K562 (cell line): ENCODE results near the gene PNPLA8. TPM values are rescaled to one million over a fixed set of nuclear protein-coding genes. Genes with fewer than 3 reads are reported as not detected.

ENCODE experiments used
- BCOR ChIP-seq: fragments of 450-650 bp; IDR thresholded peaks from 2 replicates; pipeline ENCODE4 v1.6.1; 2016
- DMBX1 ChIP-seq: fragments of 250-450 bp; sonication (Bioruptor Pico); IDR thresholded peaks from 2 replicates; pipeline ENCODE4 v1.8.0; 2022; ENCODE audit warnings: inconsistent platforms, mild to moderate bottlenecking, moderate library complexity, borderline replicate concordance
- ELF1 ChIP-seq: fragments of 200-800 bp; sonication (Bioruptor generic); IDR thresholded peaks from 2 replicates; pipeline ENCODE4 v1.6.1; 2016; ENCODE audit warnings: missing genetic modification characterization, missing compliant biosample characterization
- GATAD2B ChIP-seq: fragments of 450-650 bp; IDR thresholded peaks from 2 replicates; pipeline ENCODE4 v1.6.1; 2017; ENCODE audit warnings: mild to moderate bottlenecking, borderline replicate concordance
- KLF1 ChIP-seq: fragments of 450-650 bp; IDR thresholded peaks from 2 replicates; pipeline ENCODE4 v1.6.1; 2016; ENCODE audit warnings: missing genetic modification characterization, missing compliant biosample characterization
- KLF13 ChIP-seq: fragments of 450-650 bp; IDR thresholded peaks from 2 replicates; pipeline ENCODE4 v1.6.1; 2016; ENCODE audit warnings: missing genetic modification characterization, low read depth, mild to moderate bottlenecking, missing compliant biosample characterization, moderate library complexity, borderline replicate concordance
- MAFF ChIP-seq: IDR thresholded peaks from 2 replicates; pipeline ENCODE4 v1.6.1; 2012; ENCODE audit warnings: low read length, improper control_type of control experiment
- MECOM ChIP-seq: fragments of 250-450 bp; sonication (Bioruptor Pico); IDR thresholded peaks from 2 replicates; pipeline ENCODE4 v1.8.0; 2022; ENCODE audit warnings: inconsistent platforms
- NEUROD1 ChIP-seq: fragments of 150-350 bp; IDR thresholded peaks from 2 replicates; pipeline ENCODE4 v1.6.1; 2014; ENCODE audit warnings: borderline replicate concordance, low read length, low read depth; ENCODE audit not compliant: partially characterized antibody
- SOX6 ChIP-seq: fragments of 450-650 bp; IDR thresholded peaks from 2 replicates; pipeline ENCODE4 v1.6.1; 2014; ENCODE audit warnings: mild to moderate bottlenecking
- ZKSCAN1 ChIP-seq: fragments of 150-350 bp; IDR thresholded peaks from 2 replicates; pipeline ENCODE4 v1.6.1; 2016; ENCODE audit warnings: low read depth, low read length
- ZNF165 ChIP-seq: fragments of 250-450 bp; sonication (Bioruptor Pico); IDR thresholded peaks from 2 replicates; pipeline ENCODE4 v1.4.0; 2020; ENCODE audit warnings: borderline replicate concordance
- ZNF217 ChIP-seq: sonication (generic); formaldehyde crosslinking; IDR thresholded peaks from 2 replicates; pipeline ENCODE4 v1.8.0; 2022; ENCODE audit warnings: mild to moderate bottlenecking, missing genetic modification reagents
- polyA plus RNA-seq, 8 experiments: library from polyadenylated mRNA; depleted of rRNA in 4 of 8; stranded (reverse) in 5 of 8; unstranded in 3 of 8; fragments of >200 nt; fragmentation: Nextera tagmentation in 2 of 8; fragmentation: Illumina TruSeq in 1 of 8; extraction: Ambion mirVana in 2 of 8; extraction: Trizol in 1 of 8; gene quantifications; 2 replicates each; pipeline versions ENCODE4 v1.2.1 to v1.2.3, GENCODE V29; 2011 to 2014; ENCODE audit warnings: inconsistent platforms in 1 of 8, missing spikeins in 1 of 8
- total RNA-seq, 7 experiments: library from RNA; depleted of rRNA in 6 of 7; stranded (reverse); fragments of >200 nt in 6 of 7; fragmentation: Illumina TruSeq in 2 of 7; extraction: Trizol in 2 of 7; gene quantifications; 2 replicates each; pipeline versions ENCODE4 v1.2.1 to v1.2.3, GENCODE V29; 2011 to 2021; ENCODE audit warnings: low replicate concordance in 1 of 7
- TF ChIP-seq, protein P1 (sequence below), 2 experiments: fragments of 450-650 bp; formaldehyde crosslinking in 1 of 2; IDR thresholded peaks; 2 replicates each; pipeline versions ENCODE4 v1.4.0 to v1.6.1; 2014 to 2020; ENCODE audit warnings: mild to moderate bottlenecking in 2 of 2, borderline replicate concordance in 1 of 2, low read depth in 1 of 2
- TF ChIP-seq, protein P2 (sequence below): sonication (generic); formaldehyde crosslinking; IDR thresholded peaks from 2 replicates; pipeline ENCODE4 v1.9.0; 2022; ENCODE audit warnings: mild to moderate bottlenecking, missing genetic modification reagents
- TF ChIP-seq, protein P3 (sequence below): fragments of 250-450 bp; sonication (Bioruptor Pico); IDR thresholded peaks from 2 replicates; pipeline ENCODE4 v1.8.0; 2021; ENCODE audit warnings: borderline replicate concordance, mild to moderate bottlenecking, moderate library complexity; ENCODE audit not compliant: poor library complexity, severe bottlenecking
- TF ChIP-seq, protein P4 (sequence below): fragments of 250-450 bp; sonication (Bioruptor Pico); IDR thresholded peaks from 2 replicates; pipeline ENCODE4 v1.4.0; 2020

PNPLA8 gene
- total and polyA plus RNA-seq, 9 of the 15 experiments (the other 6 are each of a cell fraction or from before 2014, with no cell fraction given) = 12.8 to 27.6 (median 16.3) TPM

DNA sequence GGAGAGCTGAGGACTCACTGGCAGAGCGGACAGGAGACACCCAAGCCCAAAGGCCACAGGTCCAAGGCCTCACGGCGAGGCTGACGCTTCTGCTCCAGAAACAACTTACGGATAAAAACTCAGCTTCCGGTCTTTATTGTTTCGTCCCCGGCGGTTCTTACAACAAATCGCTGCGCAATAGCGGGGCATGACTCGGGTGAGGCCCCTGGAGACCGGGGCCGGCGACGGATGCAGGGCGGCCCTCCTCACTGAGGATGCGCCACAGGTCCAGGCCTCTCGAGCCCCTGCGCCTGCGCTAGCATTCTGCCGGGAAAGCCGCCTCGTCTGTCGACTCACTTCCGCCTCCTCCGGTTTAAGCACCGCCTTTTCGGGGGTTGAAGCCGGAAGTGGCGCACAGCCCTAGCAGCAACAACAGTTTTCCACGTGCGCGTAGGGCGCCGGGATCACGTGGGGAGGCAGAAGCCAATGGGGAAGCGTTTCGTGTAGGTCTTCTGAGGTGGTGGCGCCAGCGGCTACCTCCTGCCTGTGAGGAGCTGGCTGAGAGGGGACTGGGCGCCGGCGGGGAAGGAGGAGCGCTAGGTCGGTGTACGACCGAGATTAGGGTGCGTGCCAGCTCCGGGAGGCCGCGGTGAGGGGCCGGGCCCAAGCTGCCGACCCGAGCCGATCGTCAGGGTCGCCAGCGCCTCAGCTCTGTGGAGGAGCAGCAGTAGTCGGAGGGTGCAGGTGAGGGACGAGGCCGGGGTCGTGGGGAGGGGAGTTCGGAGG is 43.6 kb upstream of the PNPLA8 start, which contains the start of the genes DNAJB9 and THAP5 (continued):
- TF ChIP-seq, protein P1, sequence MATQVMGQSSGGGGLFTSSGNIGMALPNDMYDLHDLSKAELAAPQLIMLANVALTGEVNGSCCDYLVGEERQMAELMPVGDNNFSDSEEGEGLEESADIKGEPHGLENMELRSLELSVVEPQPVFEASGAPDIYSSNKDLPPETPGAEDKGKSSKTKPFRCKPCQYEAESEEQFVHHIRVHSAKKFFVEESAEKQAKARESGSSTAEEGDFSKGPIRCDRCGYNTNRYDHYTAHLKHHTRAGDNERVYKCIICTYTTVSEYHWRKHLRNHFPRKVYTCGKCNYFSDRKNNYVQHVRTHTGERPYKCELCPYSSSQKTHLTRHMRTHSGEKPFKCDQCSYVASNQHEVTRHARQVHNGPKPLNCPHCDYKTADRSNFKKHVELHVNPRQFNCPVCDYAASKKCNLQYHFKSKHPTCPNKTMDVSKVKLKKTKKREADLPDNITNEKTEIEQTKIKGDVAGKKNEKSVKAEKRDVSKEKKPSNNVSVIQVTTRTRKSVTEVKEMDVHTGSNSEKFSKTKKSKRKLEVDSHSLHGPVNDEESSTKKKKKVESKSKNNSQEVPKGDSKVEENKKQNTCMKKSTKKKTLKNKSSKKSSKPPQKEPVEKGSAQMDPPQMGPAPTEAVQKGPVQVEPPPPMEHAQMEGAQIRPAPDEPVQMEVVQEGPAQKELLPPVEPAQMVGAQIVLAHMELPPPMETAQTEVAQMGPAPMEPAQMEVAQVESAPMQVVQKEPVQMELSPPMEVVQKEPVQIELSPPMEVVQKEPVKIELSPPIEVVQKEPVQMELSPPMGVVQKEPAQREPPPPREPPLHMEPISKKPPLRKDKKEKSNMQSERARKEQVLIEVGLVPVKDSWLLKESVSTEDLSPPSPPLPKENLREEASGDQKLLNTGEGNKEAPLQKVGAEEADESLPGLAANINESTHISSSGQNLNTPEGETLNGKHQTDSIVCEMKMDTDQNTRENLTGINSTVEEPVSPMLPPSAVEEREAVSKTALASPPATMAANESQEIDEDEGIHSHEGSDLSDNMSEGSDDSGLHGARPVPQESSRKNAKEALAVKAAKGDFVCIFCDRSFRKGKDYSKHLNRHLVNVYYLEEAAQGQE (IDR thresholded peaks at IDR 0.05; ENCODE audit: borderline replicate concordance) = peak; percentile 97
- TF ChIP-seq, protein P1 (CRISPR knock-in tag; IDR thresholded peaks at IDR 0.05; ENCODE audit: low read depth) = 0 out of 2 replicates have a peak, but pooled peaks have one; percentile 38
- TF ChIP-seq ELF1 (tag) (peak; percentile 99), ZNF165 (CRISPR knock-in tag) (no peak; the same call in 1 of the 2 replicates), MAFF (no peak), NEUROD1 (no peak), GATAD2B (peak; percentile 54; the same call in 1 of the 2 replicates), KLF13 (tag) (0 out of 2 replicates have a peak, but pooled peaks have one; percentile 5), DMBX1 (CRISPR knock-in tag) (no peak), SOX6 (peak; percentile 90), BCOR (peak; percentile 54), ZNF217 (CRISPR knock-in tag) (no peak), KLF1 (tag) (no peak), ZKSCAN1 (peak; percentile 58; the same call in 1 of the 2 replicates), MECOM (CRISPR knock-in tag) (peak; percentile 58; the same call in 1 of the 2 replicates)
- TF ChIP-seq, protein P2, sequence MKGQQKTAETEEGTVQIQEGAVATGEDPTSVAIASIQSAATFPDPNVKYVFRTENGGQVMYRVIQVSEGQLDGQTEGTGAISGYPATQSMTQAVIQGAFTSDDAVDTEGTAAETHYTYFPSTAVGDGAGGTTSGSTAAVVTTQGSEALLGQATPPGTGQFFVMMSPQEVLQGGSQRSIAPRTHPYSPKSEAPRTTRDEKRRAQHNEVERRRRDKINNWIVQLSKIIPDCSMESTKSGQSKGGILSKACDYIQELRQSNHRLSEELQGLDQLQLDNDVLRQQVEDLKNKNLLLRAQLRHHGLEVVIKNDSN = peak; percentile 100
- TF ChIP-seq, protein P3, sequence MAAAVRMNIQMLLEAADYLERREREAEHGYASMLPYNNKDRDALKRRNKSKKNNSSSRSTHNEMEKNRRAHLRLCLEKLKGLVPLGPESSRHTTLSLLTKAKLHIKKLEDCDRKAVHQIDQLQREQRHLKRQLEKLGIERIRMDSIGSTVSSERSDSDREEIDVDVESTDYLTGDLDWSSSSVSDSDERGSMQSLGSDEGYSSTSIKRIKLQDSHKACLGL (CRISPR knock-in tag) = peak; percentile 70
- TF ChIP-seq, protein P4, sequence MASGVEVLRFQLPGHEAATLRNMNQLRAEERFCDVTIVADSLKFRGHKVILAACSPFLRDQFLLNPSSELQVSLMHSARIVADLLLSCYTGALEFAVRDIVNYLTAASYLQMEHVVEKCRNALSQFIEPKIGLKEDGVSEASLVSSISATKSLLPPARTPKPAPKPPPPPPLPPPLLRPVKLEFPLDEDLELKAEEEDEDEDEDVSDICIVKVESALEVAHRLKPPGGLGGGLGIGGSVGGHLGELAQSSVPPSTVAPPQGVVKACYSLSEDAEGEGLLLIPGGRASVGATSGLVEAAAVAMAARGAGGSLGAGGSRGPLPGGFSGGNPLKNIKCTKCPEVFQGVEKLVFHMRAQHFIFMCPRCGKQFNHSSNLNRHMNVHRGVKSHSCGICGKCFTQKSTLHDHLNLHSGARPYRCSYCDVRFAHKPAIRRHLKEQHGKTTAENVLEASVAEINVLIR = peak; percentile 86
